HG02973 (cell line): ENCODE data around the gene LMTK2.
A peak's percentile ranks its signal among the peaks of the same experiment; 100 is the strongest.

ENCODE experiments used
- ATAC-seq: cut with Tn5 transposase; IDR thresholded peaks from one replicate; pipeline ENCODE4 v1.9.1; 2021; ENCODE audit warnings: moderate library complexity; ENCODE audit not compliant: unreplicated experiment

The LMTK2 gene

GRCh38 chr7:98231493-98232262 is 125.0 kb downstream of the LMTK2 start:
- no peak for ATAC-seq

DNA sequence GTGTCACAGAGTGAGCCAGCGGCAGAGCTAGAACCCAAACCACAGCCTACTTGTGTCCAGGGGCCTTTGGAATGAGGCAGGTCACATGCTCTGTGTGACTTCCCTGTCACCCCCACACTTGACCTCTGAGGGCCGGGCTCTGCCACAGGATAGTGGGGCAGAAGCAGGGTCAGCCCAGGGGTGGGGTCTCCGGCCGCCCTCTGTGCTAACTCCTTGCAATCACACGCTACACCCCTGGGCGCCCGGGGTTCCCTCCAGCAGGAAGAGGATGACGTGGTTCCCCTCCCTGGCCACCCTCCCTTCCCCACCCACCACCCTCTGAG is 125.6 kb downstream of the LMTK2 start:
- ATAC-seq: no peak

DNA sequence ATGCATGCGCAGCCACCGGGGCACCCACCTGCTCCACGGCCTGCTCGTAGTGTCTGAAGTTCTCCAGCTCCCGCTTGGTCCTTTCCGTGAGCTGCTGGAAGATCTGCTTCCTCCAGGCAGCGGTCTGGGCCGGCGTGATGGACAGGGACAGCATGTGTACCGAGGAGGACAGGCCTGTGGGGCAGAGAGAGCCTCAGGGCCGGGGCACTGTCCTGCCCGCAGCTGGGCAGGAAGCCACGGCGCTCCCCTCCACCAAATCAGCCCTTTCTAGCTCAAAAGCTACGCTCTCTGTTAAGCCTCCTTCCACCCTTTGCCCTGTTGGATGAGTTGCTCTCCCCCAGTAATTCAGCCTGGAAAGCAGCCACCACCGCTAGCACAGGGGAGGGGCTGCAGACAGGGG is 126.1 kb downstream of the LMTK2 start:
- no peak for ATAC-seq

- no peak for ATAC-seq
Measured at GRCh38 chr7:98233219-98234070, 126.8 kb downstream of the LMTK2 start.

- no peak for ATAC-seq
Measured at GRCh38 chr7:98234429-98235147, 127.9 kb downstream of the LMTK2 start.

DNA sequence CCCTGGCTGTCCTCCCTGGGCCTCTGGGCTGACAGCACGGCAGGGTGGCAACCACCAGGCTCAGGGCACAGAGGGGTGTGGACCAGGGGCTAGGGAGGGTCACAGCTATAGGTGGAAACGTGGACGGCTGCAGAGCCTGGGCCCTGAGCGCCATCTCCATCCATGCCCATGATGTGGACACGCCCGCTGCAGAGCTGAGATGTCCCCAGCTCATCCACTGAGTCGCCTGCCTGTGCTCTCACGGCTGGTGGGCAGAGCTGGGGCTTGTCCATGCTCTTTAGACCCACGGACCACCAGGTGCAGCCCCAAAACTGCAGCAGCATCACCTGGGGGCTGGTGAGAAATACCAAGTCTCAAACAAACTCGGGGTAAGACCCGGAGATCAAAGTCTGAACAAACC is 129.2 kb downstream of the LMTK2 start:
- ATAC-seq: no peak

- no peak for ATAC-seq
Measured at GRCh38 chr7:98236355-98237185, 129.9 kb downstream of the LMTK2 start.

GRCh38 chr7:98238076-98238475 is 131.4 kb downstream of the LMTK2 start:
- ATAC-seq: no peak

GRCh38 chr7:98238976-98239375 is 132.3 kb downstream of the LMTK2 start:
- no peak for ATAC-seq

DNA sequence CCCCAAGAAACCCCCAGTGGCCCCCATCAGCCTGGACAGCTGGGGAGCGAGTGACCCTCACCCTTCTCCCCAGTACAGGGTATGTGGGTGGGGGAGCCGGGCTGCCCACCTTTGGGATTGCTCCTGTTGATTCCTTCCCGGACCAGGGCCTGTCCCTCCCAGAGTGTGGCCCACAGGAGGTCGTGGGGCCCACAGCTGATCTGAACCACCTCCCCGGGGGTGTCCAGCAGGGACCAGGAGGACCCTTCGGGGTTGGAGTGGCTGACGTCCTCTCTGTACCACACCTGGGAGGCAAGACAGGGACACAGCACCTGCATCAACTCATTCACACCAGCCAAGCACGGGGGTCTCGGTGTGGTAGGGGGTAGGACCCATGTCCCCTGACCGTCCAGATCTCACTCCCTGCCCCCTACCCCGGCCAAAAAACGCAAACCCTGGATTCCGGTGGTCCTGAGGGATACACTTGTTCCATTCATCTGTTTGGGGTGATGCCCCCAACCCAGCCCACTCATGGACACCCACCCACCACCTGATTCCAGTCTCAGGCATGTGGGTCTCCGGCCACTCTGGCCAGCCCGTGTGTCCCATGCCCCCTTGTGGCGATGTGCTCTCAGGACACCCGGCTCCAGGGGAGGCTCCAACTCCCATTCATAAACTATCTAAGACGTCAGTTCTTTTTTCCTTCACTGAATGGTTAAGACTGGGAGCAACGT is 134.5 kb downstream of the LMTK2 start:
- no peak for ATAC-seq

GRCh38 chr7:98241674-98242241 is 135.1 kb downstream of the LMTK2 start:
- no peak for ATAC-seq

DNA sequence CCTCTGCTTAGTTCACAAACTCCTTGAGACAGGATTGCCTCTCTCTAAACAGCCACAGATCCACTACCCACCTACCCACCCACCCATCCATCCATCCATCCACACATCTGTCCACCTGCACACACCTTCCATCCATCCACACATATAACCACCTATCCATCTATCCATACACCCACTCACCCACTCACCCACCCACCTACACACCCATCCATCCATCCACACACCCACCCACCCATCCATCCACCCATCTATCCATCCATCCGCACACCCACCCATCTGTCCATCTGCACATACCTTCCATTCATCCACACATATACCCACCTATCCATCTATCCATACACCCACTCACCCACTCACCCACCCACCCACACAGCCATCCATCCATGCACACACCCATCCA is 135.7 kb downstream of the LMTK2 start:
- no peak for ATAC-seq

DNA sequence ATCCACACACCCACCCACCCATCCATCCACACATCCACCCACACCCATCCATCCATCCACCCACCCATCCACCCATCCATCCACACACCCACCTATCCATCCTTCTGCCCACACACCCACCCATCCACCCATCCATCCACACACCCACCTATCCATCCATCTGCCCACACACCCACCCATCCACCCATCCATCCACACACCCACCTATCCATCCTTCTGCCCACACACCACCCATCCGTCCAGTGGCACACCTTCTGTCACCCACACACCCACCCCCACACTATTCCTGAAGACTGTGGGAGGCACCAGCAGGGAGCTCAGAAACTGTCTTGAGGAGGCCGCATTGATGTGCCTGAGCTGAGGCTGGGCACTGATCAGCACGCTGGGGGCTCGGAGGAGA is 136.3 kb downstream of the LMTK2 start:
- no peak for ATAC-seq

DNA sequence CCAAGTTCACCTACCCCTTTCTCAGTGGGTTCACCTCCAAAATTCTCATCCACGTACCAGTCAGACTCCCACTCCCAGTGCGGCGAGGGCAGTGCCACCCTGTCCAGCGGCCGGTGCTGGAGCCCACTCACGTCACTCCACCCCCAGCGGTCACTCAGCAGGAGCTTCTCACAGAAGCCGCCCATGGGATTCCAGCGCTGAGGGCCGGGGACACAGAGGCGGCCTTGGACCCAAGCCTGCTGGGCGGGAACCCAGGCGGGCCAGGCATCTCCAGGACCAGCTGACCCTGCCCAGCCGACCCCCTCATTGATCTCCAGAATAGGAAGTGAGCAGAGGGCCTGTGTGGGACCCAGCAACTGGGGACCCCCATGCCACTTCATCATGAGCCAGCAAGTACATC is 138.2 kb downstream of the LMTK2 start:
- ATAC-seq: no peak

DNA sequence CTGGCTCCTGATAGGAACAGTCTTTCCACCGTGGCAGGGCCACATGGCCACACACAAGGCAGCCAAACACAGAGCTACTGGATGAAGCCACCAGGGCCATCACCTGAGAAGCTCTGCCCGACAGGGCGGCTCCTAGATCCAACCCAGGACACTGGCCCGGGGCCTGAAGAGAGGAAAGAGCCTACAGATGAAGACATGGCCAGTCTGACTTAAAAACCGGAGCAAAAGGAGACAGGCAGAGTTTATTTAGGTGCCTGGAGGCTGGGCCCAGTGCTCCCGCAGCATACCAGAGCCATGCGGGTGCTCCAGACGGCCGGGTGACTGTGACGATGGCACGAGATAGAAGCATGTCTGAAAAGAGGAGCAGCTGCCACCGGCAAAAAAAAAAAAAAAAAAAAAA is 141.5 kb downstream of the LMTK2 start:
- no peak for ATAC-seq

GRCh38 chr7:98249106-98249505 is 142.4 kb downstream of the LMTK2 start:
- ATAC-seq: no peak

- ATAC-seq: no peak
Measured at GRCh38 chr7:98250789-98251188, 144.1 kb downstream of the LMTK2 start.

- ATAC-seq: peak; percentile 23
Measured at GRCh38 chr7:98251231-98251600, 144.6 kb downstream of the LMTK2 start.

DNA sequence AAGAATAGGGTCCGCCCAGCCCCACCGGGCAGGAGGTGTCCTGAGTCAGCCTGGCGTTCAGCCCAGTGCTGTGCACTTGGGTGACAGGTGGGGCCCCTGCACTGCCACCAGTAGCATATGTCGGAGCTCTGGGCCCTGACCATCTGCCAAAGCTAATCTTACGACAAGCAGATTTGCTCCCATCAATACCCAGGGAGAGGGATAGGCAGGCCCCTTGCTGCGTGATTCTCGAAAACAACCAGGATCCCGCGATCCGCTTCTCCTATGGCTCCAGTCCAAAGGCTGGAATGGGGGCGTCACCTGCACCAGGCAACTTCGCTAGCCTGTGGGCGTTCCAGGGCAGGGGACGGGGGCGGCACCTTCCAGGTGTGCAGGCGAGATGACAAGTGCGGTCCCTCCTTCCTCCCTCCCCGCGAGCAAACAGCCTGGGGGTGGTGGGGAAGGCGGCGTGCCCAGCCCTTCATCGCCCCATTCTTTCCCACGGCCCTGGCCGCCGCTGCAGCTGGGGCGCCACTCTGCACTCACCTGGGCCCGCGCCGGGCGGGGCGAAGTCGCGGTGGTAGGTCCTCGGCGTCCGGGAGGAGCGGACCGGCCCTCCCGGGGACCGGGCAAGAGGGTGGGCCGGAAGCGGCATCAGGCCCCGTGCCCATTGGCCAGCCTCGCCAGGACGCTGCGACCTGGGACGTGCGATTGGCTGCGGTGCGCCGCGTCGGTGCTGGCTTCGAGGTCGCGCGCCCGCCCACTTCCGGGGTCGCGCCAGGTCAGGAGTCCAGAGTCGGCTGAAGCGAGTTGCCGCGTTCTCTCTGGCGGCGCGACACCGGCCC is 145.2 kb downstream of the LMTK2 start, which contains the start of gene TECPR1:
Gene TECPR1 (minus strand): TSS at position 632 of the 824 bp plus-strand sequence. CDS start 6,086 bp downstream, outside the sequence.
- ATAC-seq: peak; percentile 97
